ENCODE data around the gene MRS2. TPM values are rescaled to one million over a fixed set of nuclear protein-coding genes. Genes with fewer than 3 reads are reported as not detected.
"Not testable (repeated sequence)": the region's sequence is repeated elsewhere in the genome, so short reads cannot be mapped to it uniquely, and the experiment has no call there.

The MRS2 gene
- total RNA-seq, 1 donor from 2014 or later = 43.2 TPM

DNA sequence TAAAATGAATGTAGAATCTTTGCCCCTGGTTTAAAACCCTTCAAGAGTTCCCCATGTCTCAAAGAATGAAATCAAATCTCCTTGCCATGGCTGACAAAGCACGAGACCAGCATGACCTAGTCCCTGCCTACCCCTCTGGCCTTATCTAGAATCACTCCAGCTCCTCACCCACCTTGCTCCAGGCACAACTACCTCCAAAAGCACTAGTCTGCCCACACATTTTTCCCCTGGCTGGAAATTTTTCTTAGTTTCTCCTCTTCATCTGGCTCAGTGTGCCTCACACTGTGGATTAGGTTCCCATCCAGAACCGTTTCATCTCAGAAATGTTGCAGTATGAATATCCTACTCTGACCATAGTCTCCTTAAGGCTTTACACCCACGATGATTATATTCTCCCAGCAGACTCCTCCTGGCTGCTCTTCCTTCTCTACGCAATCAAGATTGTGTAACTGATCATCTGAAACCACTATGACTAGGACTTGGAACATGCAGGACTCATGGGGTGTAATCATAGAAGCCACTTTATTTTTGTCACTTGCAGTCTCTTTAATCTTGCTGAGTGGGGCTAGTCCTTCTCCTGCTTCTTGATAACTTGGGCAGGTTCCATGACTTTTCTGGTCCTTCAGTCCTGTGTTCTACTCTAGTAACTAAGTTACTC, 7.8 kb upstream of the MRS2 start:
- Mint-ChIP-seq H3K27ac (no peak overlapping the region), H3K27me3 (peaks cover 15% of the 10 kb centered on the region), H3K36me3 (peaks cover 4% of the 10 kb centered on the region), H3K9me3 (peaks cover 5% of the 10 kb centered on the region), H3K4me3 (no peak overlapping the region), H3K4me1 (ENCODE audit: unreplicated experiment) (no peaks in the 10 kb centered on the region)
- TF ChIP-seq, protein P1, sequence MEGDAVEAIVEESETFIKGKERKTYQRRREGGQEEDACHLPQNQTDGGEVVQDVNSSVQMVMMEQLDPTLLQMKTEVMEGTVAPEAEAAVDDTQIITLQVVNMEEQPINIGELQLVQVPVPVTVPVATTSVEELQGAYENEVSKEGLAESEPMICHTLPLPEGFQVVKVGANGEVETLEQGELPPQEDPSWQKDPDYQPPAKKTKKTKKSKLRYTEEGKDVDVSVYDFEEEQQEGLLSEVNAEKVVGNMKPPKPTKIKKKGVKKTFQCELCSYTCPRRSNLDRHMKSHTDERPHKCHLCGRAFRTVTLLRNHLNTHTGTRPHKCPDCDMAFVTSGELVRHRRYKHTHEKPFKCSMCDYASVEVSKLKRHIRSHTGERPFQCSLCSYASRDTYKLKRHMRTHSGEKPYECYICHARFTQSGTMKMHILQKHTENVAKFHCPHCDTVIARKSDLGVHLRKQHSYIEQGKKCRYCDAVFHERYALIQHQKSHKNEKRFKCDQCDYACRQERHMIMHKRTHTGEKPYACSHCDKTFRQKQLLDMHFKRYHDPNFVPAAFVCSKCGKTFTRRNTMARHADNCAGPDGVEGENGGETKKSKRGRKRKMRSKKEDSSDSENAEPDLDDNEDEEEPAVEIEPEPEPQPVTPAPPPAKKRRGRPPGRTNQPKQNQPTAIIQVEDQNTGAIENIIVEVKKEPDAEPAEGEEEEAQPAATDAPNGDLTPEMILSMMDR (conservative IDR thresholded peaks at IDR 0.05) = no peak
- DNase-seq (ENCODE audit: extremely low spot score, unreplicated experiment) = no peak

DNA sequence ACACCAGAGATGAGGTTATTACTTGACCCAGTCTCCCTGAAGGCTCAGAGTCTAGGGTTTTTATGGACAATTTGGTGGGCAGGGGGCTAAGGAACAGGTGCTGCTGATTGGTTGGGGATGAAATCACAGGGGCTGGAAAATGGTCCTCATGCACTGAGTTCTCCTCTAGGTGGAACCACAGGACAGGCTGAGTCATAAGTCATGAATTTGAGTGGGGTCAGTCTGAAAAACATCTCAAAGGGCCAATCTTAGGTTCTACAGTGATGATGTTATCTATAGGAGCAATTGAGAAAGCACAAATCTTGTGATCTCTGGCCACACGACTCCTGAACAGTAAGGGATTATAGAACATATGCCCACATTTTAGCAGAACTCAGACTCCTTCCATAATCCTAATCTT, 5.9 kb upstream of the MRS2 start:
- no peak overlapping the region for H3K4me3 Mint-ChIP-seq
- peaks cover 5% of the 10 kb centered on the region for H3K9me3 Mint-ChIP-seq
- no peak for DNase-seq (ENCODE audit: extremely low spot score, unreplicated experiment)
- no peak overlapping the region for H3K27ac Mint-ChIP-seq
- peaks cover 26% of the 10 kb centered on the region for H3K27me3 Mint-ChIP-seq
- TF ChIP-seq, protein P1 (conservative IDR thresholded peaks at IDR 0.05) = no peak
- H3K36me3 Mint-ChIP-seq = peaks cover 4% of the 10 kb centered on the region
- H3K4me1 Mint-ChIP-seq (ENCODE audit: unreplicated experiment) = peaks cover 5% of the 10 kb centered on the region

DNA sequence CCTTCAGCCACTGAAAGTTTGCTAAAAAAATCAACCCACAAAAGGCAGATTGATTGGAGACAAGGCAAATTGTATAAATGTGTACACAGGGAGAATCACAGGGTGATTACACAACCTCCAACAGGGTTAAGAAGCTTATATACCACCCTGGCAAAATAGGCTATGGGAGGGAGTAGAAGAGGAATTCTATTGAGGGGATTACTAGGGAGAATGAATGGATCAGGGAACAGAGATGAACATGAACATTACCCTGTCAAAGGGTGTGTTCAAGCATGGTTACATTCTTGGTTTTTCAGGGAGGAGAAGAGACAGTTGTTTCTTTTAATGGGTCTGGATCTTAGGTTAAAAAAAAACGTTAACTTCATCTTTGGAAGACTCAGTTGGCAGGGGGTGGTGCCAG, 5.1 kb upstream of the MRS2 start:
- H3K4me1 Mint-ChIP-seq (ENCODE audit: unreplicated experiment) = peaks cover 13% of the 10 kb centered on the region
- DNase-seq (ENCODE audit: extremely low spot score, unreplicated experiment) = no peak
- peaks cover 26% of the 10 kb centered on the region for H3K27me3 Mint-ChIP-seq
- no peak overlapping the region for H3K27ac Mint-ChIP-seq
- H3K36me3 Mint-ChIP-seq = peaks cover 4% of the 10 kb centered on the region
- TF ChIP-seq, protein P1 (conservative IDR thresholded peaks at IDR 0.05) = no peak
- H3K9me3 Mint-ChIP-seq = peaks cover 5% of the 10 kb centered on the region
- no peak overlapping the region for H3K4me3 Mint-ChIP-seq

DNA sequence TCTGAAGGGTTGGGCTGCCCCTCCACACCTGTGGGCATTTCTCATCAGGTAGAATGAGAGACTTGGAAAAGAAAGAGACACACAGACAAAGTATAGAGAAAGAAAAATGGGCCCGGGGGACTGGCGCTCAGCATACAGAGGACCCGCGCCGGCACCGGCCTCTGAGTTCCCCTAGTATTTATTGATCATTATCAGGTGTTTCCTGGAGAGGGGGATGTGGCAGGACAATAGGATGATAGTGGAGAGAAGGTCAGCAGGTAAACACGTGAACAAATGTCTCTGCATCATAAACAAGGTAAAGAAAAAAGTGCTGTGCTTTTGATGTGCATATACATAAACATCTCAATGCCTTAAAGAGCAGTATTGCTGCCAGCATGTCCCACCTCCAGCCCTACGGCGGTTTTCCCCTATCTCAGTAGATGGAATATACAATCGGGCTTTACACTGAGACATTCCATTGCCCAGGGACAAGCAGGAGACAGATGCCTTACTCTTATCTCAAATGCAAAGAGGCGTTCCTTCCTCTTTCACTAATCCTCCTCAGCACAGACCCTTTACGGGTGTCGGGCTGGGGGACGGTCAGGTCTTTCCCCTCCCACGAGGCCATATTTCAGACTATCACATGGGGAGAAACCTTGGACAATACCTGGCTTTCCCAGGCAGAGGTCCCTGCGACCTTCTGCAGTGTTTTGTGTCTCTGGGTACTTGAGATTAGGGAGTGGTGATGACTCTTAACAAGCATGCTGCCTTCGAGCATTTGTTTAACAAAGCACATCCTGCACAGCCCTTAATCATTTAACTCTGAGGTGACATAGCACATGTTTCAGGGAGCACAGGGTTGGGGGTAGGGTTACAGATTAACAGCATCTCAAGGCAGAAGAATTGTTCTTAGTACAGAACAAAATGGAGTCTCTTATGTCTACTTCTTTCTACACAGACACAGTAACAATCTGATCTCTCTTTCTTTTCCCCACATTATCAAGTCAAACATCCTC, 2.4 kb upstream of the MRS2 start:
- DNase-seq (ENCODE audit: extremely low spot score, unreplicated experiment); H3K9me3 Mint-ChIP-seq: not testable (repeated sequence)
- Mint-ChIP-seq H3K36me3 (peaks cover 10% of the 10 kb centered on the region), H3K27me3 (peaks cover 26% of the 10 kb centered on the region), H3K4me3 (peak overlapping the region; percentile 43), H3K4me1 (ENCODE audit: unreplicated experiment) (peaks cover 24% of the 10 kb centered on the region), H3K27ac (peak overlapping the region; percentile 67)

DNA sequence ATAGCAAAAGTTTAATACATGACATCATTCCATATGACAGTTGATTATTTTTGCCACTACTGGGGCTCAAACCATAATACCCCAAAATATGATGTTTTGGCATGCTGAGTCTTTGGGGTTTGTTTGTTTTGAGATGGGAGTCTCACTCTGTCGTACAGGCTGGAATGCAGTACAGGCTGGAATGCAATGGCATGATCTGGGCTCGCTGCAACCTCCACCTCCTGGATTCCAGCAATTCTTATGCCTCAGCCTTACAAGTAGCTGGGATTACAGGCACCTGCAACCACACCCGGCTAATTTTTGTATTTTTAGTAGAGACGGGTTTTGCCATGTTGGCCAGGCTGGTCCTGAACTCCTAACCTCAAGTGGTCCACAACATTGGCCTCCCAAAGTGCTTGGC, 1.3 kb upstream of the MRS2 start:
- DNase-seq (ENCODE audit: extremely low spot score, unreplicated experiment) = no peak

More for the DNA sequence above, 1.3 kb upstream of the MRS2 start:
- peaks cover 25% of the 10 kb centered on the region for H3K4me1 Mint-ChIP-seq (ENCODE audit: unreplicated experiment)
- H3K27ac Mint-ChIP-seq = no peak overlapping the region
- TF ChIP-seq, protein P1 (conservative IDR thresholded peaks at IDR 0.05) = no peak
- H3K9me3 Mint-ChIP-seq = peaks cover 2% of the 10 kb centered on the region
- H3K36me3 Mint-ChIP-seq = peaks cover 11% of the 10 kb centered on the region
- H3K4me3 Mint-ChIP-seq = no peak overlapping the region
- peaks cover 26% of the 10 kb centered on the region for H3K27me3 Mint-ChIP-seq
